Brain microvascular endothelial cell (primary cell): ENCODE results near the gene CCDC60.

Experiments used
- DNase-seq: peaks from one replicate; pipeline ENCODE4 v3.0.0-alpha.2; 2020
- H3K27ac ChIP-seq: fragments of 250-450 bp; sonication (Bioruptor Pico); 2 replicates; pipeline ENCODE4 v1.5.1; 2020; ENCODE audit warnings: mild to moderate bottlenecking, moderate library complexity
- H3K27me3 ChIP-seq: fragments of 250-450 bp; sonication (Bioruptor Pico); replicated peaks from 2 replicates; pipeline ENCODE4 v1.5.1; 2020; ENCODE audit warnings: mild to moderate bottlenecking
- H3K36me3 ChIP-seq: fragments of 250-450 bp; sonication (Bioruptor Pico); replicated peaks from 2 replicates; pipeline ENCODE4 v1.5.1; 2020; ENCODE audit warnings: mild to moderate bottlenecking
- H3K4me3 ChIP-seq: 2 replicates; pipeline ENCODE4 v1.5.1; 2011; ENCODE audit warnings: low read depth, mild to moderate bottlenecking, control low read depth, low read length, moderate library complexity
- CTCF ChIP-seq: IDR thresholded peaks from 2 replicates; pipeline ENCODE4 v1.5.1; 2011; ENCODE audit warnings: low read depth, mild to moderate bottlenecking, moderate library complexity, low read length, control low read depth, inconsistent platforms; ENCODE audit errors: missing control alignments
- in situ Hi-C: cut with HindIII; loops from 2 replicates; pipeline ENCODE4 v1.10.0; 2017; ENCODE audit warnings: low sequenced_read_pairs, low pct_ligation_motif_present

The CCDC60 gene

GRCh38 chr12:119389687-119390086 is 55.2 kb downstream of the CCDC60 start:
- Histone ChIP-seq H3K4me3 (no peak overlapping the region), H3K36me3 (no peaks in the 10 kb centered on the region), H3K27me3 (no peaks in the 10 kb centered on the region), H3K27ac (no peak overlapping the region)
- DNase-seq = no peak
- in situ Hi-C loops = no loop called here
- no peak for TF ChIP-seq CTCF

- H3K27ac ChIP-seq = no peak overlapping the region
- no peak for DNase-seq
- no peak overlapping the region for H3K4me3 ChIP-seq
- no peak for TF ChIP-seq CTCF
- no peaks in the 10 kb centered on the region for H3K36me3 ChIP-seq
- in situ Hi-C loops = no loop called here
- H3K27me3 ChIP-seq = no peaks in the 10 kb centered on the region
Measured at GRCh38 chr12:119391673-119392072, 57.1 kb downstream of the CCDC60 start.

GRCh38 chr12:119393677-119394076 is 59.1 kb downstream of the CCDC60 start:
- H3K27ac ChIP-seq = no peak overlapping the region
- no peaks in the 10 kb centered on the region for H3K27me3 ChIP-seq
- in situ Hi-C loops = no loop called here
- no peak for DNase-seq
- no peak overlapping the region for H3K4me3 ChIP-seq
- TF ChIP-seq CTCF = no peak
- H3K36me3 ChIP-seq = no peaks in the 10 kb centered on the region

- in situ Hi-C loops = no loop called here
- no peaks in the 10 kb centered on the region for H3K27me3 ChIP-seq
Measured at GRCh38 chr12:119397540-119397939, 63.0 kb downstream of the CCDC60 start.

GRCh38 chr12:119398190-119398589 is 63.7 kb downstream of the CCDC60 start:
- Histone ChIP-seq H3K27ac (no peak overlapping the region), H3K27me3 (no peaks in the 10 kb centered on the region), H3K36me3 (no peaks in the 10 kb centered on the region), H3K4me3 (no peak overlapping the region)
- in situ Hi-C loops = no loop called here
- no peak for DNase-seq
- TF ChIP-seq CTCF = no peak

More at GRCh38 chr12:119397540-119397939, 63.0 kb downstream of the CCDC60 start:
- no peak for TF ChIP-seq CTCF
- no peak for DNase-seq
- no peak overlapping the region for H3K4me3 ChIP-seq
- no peak overlapping the region for H3K27ac ChIP-seq
- no peaks in the 10 kb centered on the region for H3K36me3 ChIP-seq

- no peak overlapping the region for H3K27ac ChIP-seq
- H3K27me3 ChIP-seq = no peaks in the 10 kb centered on the region
- no peak for TF ChIP-seq CTCF
- in situ Hi-C loops = no loop called here
- no peak overlapping the region for H3K4me3 ChIP-seq
- no peaks in the 10 kb centered on the region for H3K36me3 ChIP-seq
- no peak for DNase-seq
Measured at GRCh38 chr12:119399301-119399700, 64.8 kb downstream of the CCDC60 start.
